ENCODE measurements around the gene TRIM24.

DNA sequence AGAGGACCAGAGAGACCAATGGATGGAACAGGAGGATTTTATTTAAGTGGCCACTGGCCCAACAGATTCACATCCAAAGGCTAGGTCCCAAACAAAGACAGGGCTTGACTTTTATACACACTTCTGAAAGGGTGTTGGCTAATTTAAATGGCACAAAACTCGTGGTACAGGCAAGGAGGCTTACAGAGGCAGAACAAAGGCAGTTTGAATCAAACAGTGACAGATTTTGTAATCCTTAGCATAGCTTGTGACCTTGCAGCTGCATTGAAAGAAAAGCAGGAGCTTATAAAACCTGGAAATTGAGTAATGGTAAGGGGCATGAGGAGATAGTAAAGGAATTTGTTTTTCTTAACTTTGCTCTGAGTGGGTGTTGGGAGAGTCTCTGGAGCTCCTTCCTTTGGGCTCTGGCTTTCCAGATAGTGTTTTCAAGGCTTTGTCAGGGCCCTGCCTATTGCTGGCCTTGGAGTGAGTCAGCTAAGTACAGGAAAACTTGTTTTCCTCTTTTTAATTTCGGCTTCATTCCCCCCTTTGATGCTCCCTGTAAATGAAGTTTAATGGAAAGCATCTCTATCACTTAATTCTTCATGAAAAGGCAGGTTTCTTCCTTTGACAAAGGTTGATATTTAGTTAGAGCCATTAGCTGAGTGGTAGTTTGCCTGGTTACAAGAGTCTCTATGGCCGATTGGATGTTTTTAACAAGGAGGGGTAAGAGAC, 96.9 kb downstream of the TRIM24 start:
- no peak for TF ChIP-seq POLR2AphosphoS5 (IDR thresholded peaks at IDR 0.05)
- TF ChIP-seq, protein P1, sequence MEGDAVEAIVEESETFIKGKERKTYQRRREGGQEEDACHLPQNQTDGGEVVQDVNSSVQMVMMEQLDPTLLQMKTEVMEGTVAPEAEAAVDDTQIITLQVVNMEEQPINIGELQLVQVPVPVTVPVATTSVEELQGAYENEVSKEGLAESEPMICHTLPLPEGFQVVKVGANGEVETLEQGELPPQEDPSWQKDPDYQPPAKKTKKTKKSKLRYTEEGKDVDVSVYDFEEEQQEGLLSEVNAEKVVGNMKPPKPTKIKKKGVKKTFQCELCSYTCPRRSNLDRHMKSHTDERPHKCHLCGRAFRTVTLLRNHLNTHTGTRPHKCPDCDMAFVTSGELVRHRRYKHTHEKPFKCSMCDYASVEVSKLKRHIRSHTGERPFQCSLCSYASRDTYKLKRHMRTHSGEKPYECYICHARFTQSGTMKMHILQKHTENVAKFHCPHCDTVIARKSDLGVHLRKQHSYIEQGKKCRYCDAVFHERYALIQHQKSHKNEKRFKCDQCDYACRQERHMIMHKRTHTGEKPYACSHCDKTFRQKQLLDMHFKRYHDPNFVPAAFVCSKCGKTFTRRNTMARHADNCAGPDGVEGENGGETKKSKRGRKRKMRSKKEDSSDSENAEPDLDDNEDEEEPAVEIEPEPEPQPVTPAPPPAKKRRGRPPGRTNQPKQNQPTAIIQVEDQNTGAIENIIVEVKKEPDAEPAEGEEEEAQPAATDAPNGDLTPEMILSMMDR (IDR thresholded peaks at IDR 0.05), result no peak
- TF ChIP-seq POLR2A (IDR thresholded peaks at IDR 0.05), result no peak
- TF ChIP-seq EP300 (IDR thresholded peaks at IDR 0.05), result no peak
